ENCODE measurements around the gene TECPR2.
"Not testable (repeated sequence)": the region's sequence is repeated elsewhere in the genome, so short reads cannot be mapped to it uniquely, and the experiment has no call there.

The TECPR2 gene

GRCh38 chr14:102509746-102510615 is 147.2 kb downstream of the TECPR2 start, which contains the start of gene ANKRD9:
ANKRD9 (minus strand) TSS chr14:102509776; CDS start chr14:102507889, 1,887 bp downstream.
- peak; percentile 74 for DNase-seq (ENCODE audit: low read depth)

GRCh38 chr14:102510616-102511520 is 148.1 kb downstream of the TECPR2 start:
- no peak for DNase-seq (ENCODE audit: low read depth)

- DNase-seq (ENCODE audit: low read depth): no peak
Measured at GRCh38 chr14:102511538-102511937, 148.8 kb downstream of the TECPR2 start.

- no peak for DNase-seq (ENCODE audit: low read depth)
Measured at GRCh38 chr14:102512793-102513300, 150.1 kb downstream of the TECPR2 start.

- no peak for DNase-seq (ENCODE audit: low read depth)
Measured at GRCh38 chr14:102513899-102514772, 151.4 kb downstream of the TECPR2 start.

- DNase-seq (ENCODE audit: low read depth): no peak
Measured at GRCh38 chr14:102514987-102515733, 152.4 kb downstream of the TECPR2 start.

GRCh38 chr14:102516531-102517391 is 154.0 kb downstream of the TECPR2 start:
- DNase-seq (ENCODE audit: low read depth): peak; percentile 33

- DNase-seq (ENCODE audit: low read depth): no peak
Measured at GRCh38 chr14:102517392-102518062, 154.8 kb downstream of the TECPR2 start.

- DNase-seq (ENCODE audit: low read depth): no peak
Measured at GRCh38 chr14:102518063-102518648, 155.4 kb downstream of the TECPR2 start.

- DNase-seq (ENCODE audit: low read depth): not testable (repeated sequence)
Measured at GRCh38 chr14:102519709-102520108, 157.0 kb downstream of the TECPR2 start.

- no peak for DNase-seq (ENCODE audit: low read depth)
Measured at GRCh38 chr14:102523200-102523568, 160.4 kb downstream of the TECPR2 start.

- no peak for DNase-seq (ENCODE audit: low read depth)
Measured at GRCh38 chr14:102523569-102524450, 161.1 kb downstream of the TECPR2 start.

GRCh38 chr14:102524451-102525218 is 161.9 kb downstream of the TECPR2 start:
- DNase-seq (ENCODE audit: low read depth): peak; percentile 86

GRCh38 chr14:102525219-102525928 is 162.6 kb downstream of the TECPR2 start:
- DNase-seq (ENCODE audit: low read depth): no peak

- no peak for DNase-seq (ENCODE audit: low read depth)
Measured at GRCh38 chr14:102525929-102526497, 163.3 kb downstream of the TECPR2 start.
